Stimulated activated naive CD4-positive, alpha-beta T cell treated with Interleukin-2 at 50 U/mL for 16 hours (primary cell): ENCODE results near the gene TNFAIP2.
A peak's percentile ranks its signal among the peaks of the same experiment; 100 is the strongest.

Experiments used
- DNase-seq: peaks from one replicate; lab custom pipeline; 2025; lab: John Stamatoyannopoulos, UW

Gene TNFAIP2, protein sequence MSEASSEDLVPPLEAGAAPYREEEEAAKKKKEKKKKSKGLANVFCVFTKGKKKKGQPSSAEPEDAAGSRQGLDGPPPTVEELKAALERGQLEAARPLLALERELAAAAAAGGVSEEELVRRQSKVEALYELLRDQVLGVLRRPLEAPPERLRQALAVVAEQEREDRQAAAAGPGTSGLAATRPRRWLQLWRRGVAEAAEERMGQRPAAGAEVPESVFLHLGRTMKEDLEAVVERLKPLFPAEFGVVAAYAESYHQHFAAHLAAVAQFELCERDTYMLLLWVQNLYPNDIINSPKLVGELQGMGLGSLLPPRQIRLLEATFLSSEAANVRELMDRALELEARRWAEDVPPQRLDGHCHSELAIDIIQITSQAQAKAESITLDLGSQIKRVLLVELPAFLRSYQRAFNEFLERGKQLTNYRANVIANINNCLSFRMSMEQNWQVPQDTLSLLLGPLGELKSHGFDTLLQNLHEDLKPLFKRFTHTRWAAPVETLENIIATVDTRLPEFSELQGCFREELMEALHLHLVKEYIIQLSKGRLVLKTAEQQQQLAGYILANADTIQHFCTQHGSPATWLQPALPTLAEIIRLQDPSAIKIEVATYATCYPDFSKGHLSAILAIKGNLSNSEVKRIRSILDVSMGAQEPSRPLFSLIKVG

DNA sequence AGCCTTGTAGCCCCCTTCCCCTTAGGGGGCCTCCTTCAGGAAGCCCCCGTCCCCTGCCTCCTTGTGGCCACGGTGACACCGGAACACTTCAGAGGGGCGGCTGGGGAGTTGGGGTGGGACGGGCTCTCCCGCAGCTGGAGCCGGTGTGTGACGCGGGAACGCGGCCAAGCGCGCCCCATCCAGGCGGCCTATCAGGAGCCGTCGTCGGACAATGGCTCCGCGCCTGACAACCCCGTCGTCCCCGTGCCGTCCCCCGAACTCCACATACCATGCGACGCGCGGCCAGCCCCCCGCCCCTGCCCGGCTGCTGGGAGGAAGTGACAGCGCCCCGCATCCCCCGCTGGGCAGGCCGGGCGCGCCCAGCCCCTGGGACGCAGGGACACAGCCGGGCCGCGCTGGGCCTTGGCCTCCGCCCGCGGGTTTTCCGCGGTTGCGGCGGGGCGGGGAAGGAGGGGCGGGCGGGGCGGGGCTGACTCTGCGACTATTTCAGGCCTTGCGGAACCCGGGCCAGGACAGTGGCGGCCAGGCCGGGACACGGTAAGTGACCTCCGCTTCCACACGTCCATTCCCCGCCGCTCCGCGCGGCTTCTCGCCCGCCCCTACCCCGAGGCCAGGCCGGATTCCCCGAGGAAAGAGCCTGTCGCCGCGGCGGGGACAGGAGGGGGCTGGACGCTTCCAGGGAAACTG, at the start of gene TNFAIP2:
Gene TNFAIP2 (plus strand): TSS at position 515 of the 687 bp plus-strand sequence. CDS start 2,997 bp downstream, outside the sequence.
- no peak for DNase-seq

- DNase-seq, result no peak
Observed at GRCh38 chr14:103073876-103074728, 49.2 kb upstream of the TNFAIP2 start.

- DNase-seq, result peak; percentile 13
Observed at GRCh38 chr14:103074729-103075367, 48.4 kb upstream of the TNFAIP2 start.

DNA sequence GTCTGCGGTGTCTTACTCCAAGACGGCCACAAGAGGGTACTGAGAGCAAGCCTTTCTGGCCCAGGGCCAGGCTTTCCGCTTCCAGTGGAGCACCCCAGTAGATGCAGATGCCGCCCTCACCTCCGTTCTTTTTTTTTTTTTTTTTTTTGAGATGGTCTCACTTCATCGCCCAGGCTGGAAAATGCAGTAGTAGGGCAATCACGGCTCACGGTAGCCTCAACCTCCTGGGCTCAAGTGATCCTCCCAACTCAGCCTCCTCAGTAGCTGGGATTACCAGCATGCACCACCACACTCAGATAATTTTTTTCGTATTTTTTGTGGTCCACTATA, 44.9 kb upstream of the TNFAIP2 start:
- peak; percentile 62 for DNase-seq

GRCh38 chr14:103078860-103079587, 44.2 kb upstream of the TNFAIP2 start:
- DNase-seq, result no peak

- DNase-seq, result no peak
Observed at GRCh38 chr14:103081951-103082350, 41.3 kb upstream of the TNFAIP2 start.

DNA sequence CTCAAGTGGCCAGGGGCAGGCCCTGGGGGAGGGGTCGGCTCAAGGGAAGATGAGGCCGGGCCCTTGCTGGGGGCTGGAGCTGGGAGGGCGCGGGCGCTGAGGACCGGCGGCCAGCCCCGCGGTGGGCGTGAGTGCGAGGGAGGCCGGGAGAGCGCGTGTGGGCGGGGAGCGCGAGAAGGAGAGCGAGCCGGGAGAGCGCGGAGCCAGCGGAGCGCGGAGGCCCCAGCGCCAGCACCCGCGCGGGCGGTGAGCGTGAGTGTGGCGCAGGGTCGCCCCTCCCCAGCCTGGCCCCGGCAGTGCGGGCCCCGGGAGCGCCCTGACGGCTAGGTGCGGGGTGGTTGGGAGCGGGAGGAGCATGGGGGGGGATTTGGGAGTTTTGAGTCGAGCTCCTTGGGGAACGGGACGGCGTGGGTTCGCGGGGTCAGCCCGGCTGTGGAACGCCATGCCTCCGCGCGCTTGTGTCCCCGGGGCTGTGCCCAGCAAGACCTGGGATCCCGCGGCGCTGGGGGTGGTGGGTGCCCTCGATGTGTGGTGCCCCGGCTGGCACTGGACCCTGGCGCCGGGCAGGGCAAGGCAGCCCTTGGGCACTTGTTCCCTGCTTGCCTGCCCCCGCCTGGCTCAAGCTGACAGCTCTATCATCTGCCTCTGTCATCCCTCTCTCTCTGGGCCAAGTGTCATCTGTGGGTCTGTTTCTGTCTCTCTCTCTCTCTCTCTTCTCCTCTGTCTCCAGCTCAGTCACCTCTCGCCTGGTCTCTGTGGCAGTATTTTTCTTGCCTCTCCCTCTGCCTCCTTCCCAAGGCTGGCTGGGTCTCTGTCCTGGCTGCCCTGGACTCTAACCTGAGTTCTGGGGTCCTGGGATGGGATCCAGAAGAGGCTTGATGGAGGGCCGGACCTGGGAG, 39.0 kb upstream of the TNFAIP2 start, which contains the start of gene LBHD2:
Gene LBHD2 (plus strand): TSS at position 190 of the 899 bp plus-strand sequence. CDS start 1,803 bp downstream, outside the sequence.
- no peak for DNase-seq

DNA sequence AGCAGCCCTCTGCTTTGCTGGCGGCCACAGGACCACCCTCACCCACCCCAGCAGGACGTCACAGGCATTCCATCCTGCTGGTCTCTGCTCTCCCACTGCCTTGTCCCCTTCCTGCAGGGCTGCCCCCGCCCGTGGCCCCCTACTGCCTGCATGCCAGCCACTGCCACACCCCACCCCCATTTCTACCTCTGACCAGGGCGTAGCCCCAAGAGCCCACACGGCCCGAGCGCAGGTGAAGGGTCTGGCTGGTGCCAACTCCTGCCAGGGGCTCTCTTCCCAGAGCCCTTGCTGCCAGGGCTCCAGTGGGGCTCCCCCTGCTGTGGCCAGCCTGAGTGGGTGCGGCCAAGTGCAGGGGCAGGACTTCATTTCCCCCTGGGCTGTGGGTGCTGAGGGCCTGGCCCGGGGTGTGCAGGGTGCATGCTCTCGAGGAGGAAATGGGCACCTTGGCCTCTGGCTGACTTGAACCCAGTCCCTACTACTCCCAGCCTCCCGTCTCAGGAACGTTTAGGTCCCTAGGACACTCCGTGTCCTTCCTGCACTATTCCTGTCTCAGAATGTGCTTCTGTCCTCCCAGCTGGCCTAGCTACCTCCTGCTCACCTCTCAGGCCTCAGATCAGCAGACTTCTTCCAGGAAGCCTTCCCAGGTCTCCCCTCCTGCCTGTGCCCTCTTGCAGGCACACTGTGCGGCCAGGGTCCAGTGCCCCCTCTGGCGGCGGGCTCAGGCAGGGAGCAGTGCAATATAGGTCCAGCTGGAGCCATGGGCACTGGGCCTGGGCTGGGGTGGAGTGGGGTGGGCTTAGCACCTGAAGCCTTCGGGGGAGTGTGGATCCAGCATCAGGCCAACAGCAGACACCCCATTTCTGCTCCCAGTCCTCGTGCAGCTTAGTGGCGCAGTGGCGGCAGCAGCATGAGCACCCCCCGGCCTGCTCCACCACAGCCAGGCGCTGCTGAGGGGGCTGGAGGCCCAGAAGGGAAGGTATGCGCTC, 37.9 kb upstream of the TNFAIP2 start:
- DNase-seq, result no peak

- no peak for DNase-seq
Observed at GRCh38 chr14:103086771-103087342, 36.4 kb upstream of the TNFAIP2 start.

- DNase-seq, result no peak
Observed at GRCh38 chr14:103087343-103087835, 35.9 kb upstream of the TNFAIP2 start.

GRCh38 chr14:103088921-103089320, 34.3 kb upstream of the TNFAIP2 start:
- DNase-seq, result no peak

- DNase-seq, result no peak
Observed at GRCh38 chr14:103089386-103090335, 33.6 kb upstream of the TNFAIP2 start.

GRCh38 chr14:103090481-103091020, 32.7 kb upstream of the TNFAIP2 start:
- DNase-seq, result no peak

- peak; percentile 73 for DNase-seq
Observed at GRCh38 chr14:103091041-103091882, 32.0 kb upstream of the TNFAIP2 start.

DNA sequence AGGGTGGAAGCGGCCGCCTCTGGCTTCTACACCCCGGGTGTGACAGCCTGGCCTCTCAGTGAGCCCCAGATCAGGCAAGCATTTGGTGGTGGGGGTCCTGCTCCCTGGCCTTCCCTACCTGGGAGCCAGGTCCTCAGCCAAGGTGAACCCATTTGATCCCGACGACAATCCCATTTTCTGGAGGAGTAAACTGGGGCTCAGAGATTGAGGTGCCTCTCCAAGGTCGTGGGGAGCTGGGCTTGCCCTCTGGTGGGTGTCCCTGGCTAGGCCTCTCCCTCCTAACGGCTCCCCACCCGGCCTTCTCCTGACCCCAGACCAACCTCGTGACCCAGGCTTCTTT, 31.4 kb upstream of the TNFAIP2 start:
- no peak for DNase-seq
